Prostate gland (tissue), 1 donor: ENCODE data around the gene CACNA2D1.

Experiments
- POLR2A ChIP-seq: fragments of 450-650 bp; IDR thresholded peaks from one replicate; pipeline ENCODE4 v1.6.1; 2016; ENCODE audit warnings: antibody characterized with exemption, mild to moderate bottlenecking
- POLR2AphosphoS5 ChIP-seq: sonication (generic); formaldehyde crosslinking; IDR thresholded peaks from one replicate; pipeline ENCODE4 v1.6.1; 2017; ENCODE audit warnings: antibody characterized with exemption

GRCh38 chr7:82444220-82444909 lies 788 bp upstream of the CACNA2D1 start:
- TF ChIP-seq POLR2AphosphoS5 (no peak), POLR2A (peak; percentile 5)
